Erythroblast (primary cell): ENCODE results near the gene PDE4D.

Experiments used
- DNase-seq, 2 experiments: peaks; one replicate each; lab custom pipeline; 2025; lab: John Stamatoyannopoulos, UW
- GATA1 ChIP-seq: IDR thresholded peaks from 2 replicates; pipeline ENCODE4 v1.6.1; 2011; ENCODE audit warnings: low read depth, mild to moderate bottlenecking, control low read depth, low read length, moderate library complexity
- POLR2A ChIP-seq: IDR thresholded peaks from 2 replicates; pipeline ENCODE4 v1.6.1; 2011; ENCODE audit warnings: mild to moderate bottlenecking, low read length

The PDE4D gene

GRCh38 chr5:59241119-59241518 is 652.4 kb downstream of the PDE4D start:
- DNase-seq, result no peak
- no peak for TF ChIP-seq POLR2A
- TF ChIP-seq GATA1, result no peak

GRCh38 chr5:59238126-59238902 is 655.2 kb downstream of the PDE4D start:
- no peak for TF ChIP-seq GATA1
- TF ChIP-seq POLR2A, result no peak
- no peak for DNase-seq

GRCh38 chr5:59236986-59237385 is 656.5 kb downstream of the PDE4D start:
- TF ChIP-seq GATA1, result no peak
- TF ChIP-seq POLR2A, result no peak
- no peak for DNase-seq

DNA sequence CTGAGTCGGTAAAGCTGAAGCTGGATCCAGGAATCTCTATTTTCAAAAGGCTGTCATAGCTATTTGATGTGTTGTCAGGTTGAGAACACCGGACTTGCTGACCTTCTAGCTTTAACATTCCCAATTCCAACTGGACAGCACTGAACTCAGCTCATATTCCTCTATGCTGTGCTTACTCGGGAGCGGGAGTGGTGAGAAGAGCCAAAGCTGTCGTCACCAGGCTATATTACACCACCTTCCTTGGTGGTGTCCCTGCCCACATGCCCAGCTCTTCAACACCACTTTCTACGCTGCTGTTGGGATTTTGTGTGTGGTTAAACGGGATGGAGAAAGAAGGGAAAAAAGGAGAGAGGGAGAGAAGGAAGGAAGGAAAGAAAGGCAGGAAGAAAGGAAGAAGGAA is 657.1 kb downstream of the PDE4D start:
- no peak for TF ChIP-seq GATA1
- TF ChIP-seq POLR2A, result no peak
- no peak for DNase-seq

DNA sequence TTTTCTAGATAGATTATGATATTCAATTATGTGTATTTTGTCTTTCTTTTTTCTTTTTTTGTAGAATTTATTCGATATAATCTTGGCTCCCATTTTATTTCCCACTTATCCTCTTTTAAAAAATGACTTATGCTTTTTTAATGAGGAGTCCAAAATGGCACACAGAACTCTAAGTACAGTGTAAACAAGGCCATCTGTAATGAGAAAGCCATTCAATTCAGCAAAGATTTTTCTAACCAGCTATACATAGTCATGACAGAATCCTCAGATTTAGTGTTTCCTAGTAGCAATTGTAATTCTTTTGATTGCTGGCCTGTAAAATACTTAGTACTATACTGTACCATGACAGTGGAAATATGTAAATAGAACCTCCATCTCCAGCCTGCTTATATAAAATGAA is 659.3 kb downstream of the PDE4D start:
- TF ChIP-seq GATA1 (no peak), POLR2A (no peak)
- no peak for DNase-seq

- TF ChIP-seq GATA1 (no peak), POLR2A (no peak)
- DNase-seq, result no peak
These were observed 662.1 kb downstream of the PDE4D start for GRCh38 chr5:59231221-59231931.

GRCh38 chr5:59222687-59223511 is 670.6 kb downstream of the PDE4D start:
- TF ChIP-seq POLR2A (no peak), GATA1 (no peak)
- DNase-seq, result peak in 1 of 2 experiments; percentile 38

DNA sequence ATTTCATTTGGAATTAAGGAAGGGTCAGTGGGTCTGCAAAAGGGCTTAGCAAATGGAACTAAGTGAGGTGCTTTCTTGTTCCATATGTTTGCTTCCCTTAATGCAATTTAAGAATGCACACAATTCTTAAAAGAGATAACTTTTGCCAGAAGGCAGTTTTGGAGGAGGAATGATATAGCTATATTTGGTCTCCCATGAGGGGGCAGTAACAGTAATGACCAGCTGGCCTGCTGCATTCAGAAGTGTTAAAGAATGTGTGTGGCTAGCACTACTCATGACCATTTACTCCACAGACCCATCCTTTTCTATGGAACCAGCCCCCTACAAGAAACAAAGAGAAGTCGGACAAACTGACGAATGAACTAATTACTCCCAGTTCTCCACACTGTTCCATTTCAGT is 671.8 kb downstream of the PDE4D start:
- TF ChIP-seq POLR2A (no peak), GATA1 (no peak)

DNA sequence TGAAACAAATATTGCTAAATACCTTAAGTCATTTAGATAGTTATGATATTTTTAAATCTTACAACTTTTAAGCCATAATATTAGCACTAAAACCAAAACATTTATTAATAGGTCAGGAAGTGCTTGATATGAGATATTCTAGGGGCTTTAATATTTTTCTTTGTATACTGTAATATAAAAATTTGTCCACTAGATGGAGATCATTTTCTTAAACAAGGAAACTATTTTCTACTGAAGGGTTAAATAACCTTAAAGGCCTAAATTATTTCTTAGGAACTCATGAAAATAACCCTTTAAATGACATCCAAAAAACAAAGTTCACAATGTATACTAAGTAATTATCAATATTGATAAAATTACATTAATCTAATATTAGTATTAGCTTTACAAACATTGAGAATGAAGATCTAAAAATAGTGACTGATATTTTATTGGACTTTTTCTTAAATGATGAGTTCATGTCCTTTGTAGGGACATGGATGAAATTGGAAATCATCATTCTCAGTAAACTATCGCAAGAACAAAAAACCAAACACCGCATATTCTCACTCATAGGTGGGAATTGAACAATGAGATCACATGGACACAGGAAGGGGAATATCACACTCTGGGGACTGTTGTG is 675.0 kb downstream of the PDE4D start:
- peak; percentile 2 for DNase-seq
- TF ChIP-seq GATA1 (no peak), POLR2A (no peak)

More for the DNA sequence above, 671.8 kb downstream of the PDE4D start:
- no peak for DNase-seq

GRCh38 chr5:59216841-59217240 is 676.7 kb downstream of the PDE4D start:
- DNase-seq, result no peak
- no peak for TF ChIP-seq POLR2A
- TF ChIP-seq GATA1, result no peak

DNA sequence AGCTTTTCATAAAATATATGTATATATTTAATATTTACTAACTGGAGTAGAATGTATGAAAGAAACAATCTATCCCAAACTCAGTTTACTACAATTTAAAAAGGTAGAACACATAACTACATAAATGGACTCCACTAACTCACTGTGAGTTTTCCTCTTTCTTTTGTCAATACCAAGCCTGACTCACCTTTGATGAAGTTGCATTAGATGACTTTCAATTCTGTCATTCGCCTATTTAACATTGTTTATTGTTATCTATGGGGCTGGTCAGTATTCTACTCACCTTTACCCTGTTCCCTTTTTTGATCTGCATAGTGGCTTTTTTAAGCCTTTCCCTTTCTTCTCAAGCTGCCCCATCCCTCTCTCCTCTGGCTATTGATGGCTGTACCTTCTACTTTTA is 680.9 kb downstream of the PDE4D start:
- DNase-seq, result no peak
- TF ChIP-seq GATA1 (no peak), POLR2A (no peak)

- TF ChIP-seq GATA1, result no peak
- TF ChIP-seq POLR2A, result no peak
- DNase-seq, result no peak
These were observed 683.7 kb downstream of the PDE4D start for GRCh38 chr5:59209758-59210359.

DNA sequence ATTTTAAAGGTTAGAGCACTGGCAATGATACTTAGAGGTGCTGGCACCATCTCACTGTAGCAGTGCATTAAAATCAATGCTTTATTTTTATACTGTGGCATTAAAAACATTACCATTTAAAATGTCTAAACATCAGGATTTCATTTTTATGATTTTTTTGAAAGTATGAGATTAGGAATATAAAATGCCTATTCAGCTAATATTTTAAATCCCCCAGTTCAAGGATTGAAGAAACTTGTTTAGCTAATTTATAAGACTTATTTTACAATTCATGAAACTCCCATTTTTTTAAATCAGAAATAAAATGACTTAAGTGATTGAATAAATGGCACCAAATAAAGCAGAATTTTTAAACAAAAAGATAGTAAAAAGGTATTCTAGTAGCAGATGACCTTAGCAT is 685.1 kb downstream of the PDE4D start:
- no peak for DNase-seq
- TF ChIP-seq POLR2A (no peak), GATA1 (no peak)
